NCI-H748 (cell line): ENCODE measurements around the gene KCNQ1.

Experiments used
- DNase-seq: peaks from one replicate; lab custom pipeline; 2025; ENCODE audit not compliant: unreplicated experiment; lab: John Stamatoyannopoulos, UW

The KCNQ1 gene

GRCh38 chr11:2888266-2888968, 443.6 kb downstream of the KCNQ1 start:
- peak; percentile 87 for DNase-seq

- no peak for DNase-seq
These were observed 444.8 kb downstream of the KCNQ1 start for GRCh38 chr11:2889362-2890273.

- no peak for DNase-seq
These were observed 445.9 kb downstream of the KCNQ1 start for GRCh38 chr11:2890466-2891294.

GRCh38 chr11:2891326-2892214, 446.8 kb downstream of the KCNQ1 start:
- peak; percentile 69 for DNase-seq

GRCh38 chr11:2892215-2892966, 447.6 kb downstream of the KCNQ1 start:
- peak; percentile 69 for DNase-seq

- DNase-seq: no peak
These were observed 448.2 kb downstream of the KCNQ1 start for GRCh38 chr11:2892967-2893528.

GRCh38 chr11:2893935-2894334, 449.1 kb downstream of the KCNQ1 start:
- no peak for DNase-seq

- DNase-seq: no peak
These were observed 451.2 kb downstream of the KCNQ1 start for GRCh38 chr11:2896047-2896446.

- no peak for DNase-seq
These were observed 452.2 kb downstream of the KCNQ1 start for GRCh38 chr11:2897048-2897447.

- DNase-seq: no peak
These were observed 453.7 kb downstream of the KCNQ1 start for GRCh38 chr11:2898366-2899079.
